ENCODE data around the gene OR7C1. TPM values are rescaled to one million over a fixed set of nuclear protein-coding genes. Genes with fewer than 3 reads are reported as not detected.

The OR7C1 gene
- polyA plus RNA-seq, 1 of the 3 experiments (the other 2 are of a cell fraction): not detected

GRCh38 chr19:14868497-14868896 is 33.5 kb upstream of the OR7C1 start:
- ChIA-PET POLR2A (no interaction called here), CTCF (no interaction called here)
- Histone ChIP-seq H3K4me2 (no peak overlapping the region), H3K9me2 (no peaks in the 10 kb centered on the region), H3K27me3 (ENCODE audit: insufficient read depth) (peaks cover 7% of the 10 kb centered on the region; the same call in 1 of the 2 replicates), H3K9me3 (no peaks in the 10 kb centered on the region), H3F3A (replicated peaks; ENCODE audit: insufficient read depth) (no peaks in the 10 kb centered on the region), H4K20me1 (ENCODE audit: insufficient read depth) (no peaks in the 10 kb centered on the region), H3K36me3 (replicated peaks in 1 of 2; ENCODE audit: control insufficient read depth in 1 of 2, insufficient read depth in 2 of 2, low read length in 1 of 2) (no peaks in the 10 kb centered on the region), H3K27ac (ENCODE audit: low read depth in 2 of 2, low read length in 1 of 2) (no peak overlapping the region), H3K9ac (no peak overlapping the region), H3K4me1 (ENCODE audit: control insufficient read depth in 1 of 2, insufficient read depth in 2 of 2, low read depth in 1 of 2, low read length in 1 of 2) (no peaks in the 10 kb centered on the region), H3K79me2 (ENCODE audit: insufficient read depth) (no peaks in the 10 kb centered on the region), H3K4me3 (ENCODE audit: low read depth in 2 of 2, low read length in 1 of 2) (no peak overlapping the region), H2AFZ (ENCODE audit: low read depth) (no peak overlapping the region)
- DNase-seq: no peak
- no peak for TF ChIP-seq ZBTB33 (IDR thresholded peaks at IDR 0.05; ENCODE audit: borderline replicate concordance, low read depth)
- TF ChIP-seq FOXJ3 (CRISPR knock-in tag; IDR thresholded peaks at IDR 0.05): no peak
- TF ChIP-seq MXI1 (IDR thresholded peaks at IDR 0.05; ENCODE audit: low read depth, low read length): no peak
- TF ChIP-seq EP300 (IDR thresholded peaks at IDR 0.05; ENCODE audit: borderline replicate concordance in 1 of 2, low read depth in 1 of 2, low read length in 1 of 2): no peak
- no peak for TF ChIP-seq IRF3 (IDR thresholded peaks at IDR 0.05; ENCODE audit: low read depth, low read length)
- no peak for TF ChIP-seq TAF1 (IDR thresholded peaks at IDR 0.05; ENCODE audit: borderline replicate concordance, low read depth, low read length)
- TF ChIP-seq NFIC (IDR thresholded peaks at IDR 0.05; ENCODE audit: borderline replicate concordance): no peak
- no peak for TF ChIP-seq USF2 (IDR thresholded peaks at IDR 0.05; ENCODE audit: borderline replicate concordance, low read depth, low read length)
- TF ChIP-seq PBX3 (IDR thresholded peaks at IDR 0.05): no peak
- TF ChIP-seq CTCF (IDR thresholded peaks at IDR 0.05): no peak
- TF ChIP-seq FOSL2 (IDR thresholded peaks at IDR 0.05; ENCODE audit: borderline replicate concordance, low read depth): no peak
- TF ChIP-seq RXRA (IDR thresholded peaks at IDR 0.05; ENCODE audit: borderline replicate concordance, low read depth): no peak
- no peak for TF ChIP-seq EZH2phosphoT487 (IDR thresholded peaks at IDR 0.05; ENCODE audit: borderline replicate concordance, low read depth)
- no peak for TF ChIP-seq POLR2AphosphoS5 (IDR thresholded peaks at IDR 0.05; ENCODE audit: low read depth, low read length)
- WGBS (ENCODE audit: low lambda C conversion rate): 10% methylated on average over 5 of the region's 5 CpGs
